Heart right ventricle (tissue), 16 donors: ENCODE results near the gene SIGLEC7. TPM values are rescaled to one million over a fixed set of nuclear protein-coding genes. Genes with fewer than 3 reads are reported as not detected.

Source experiments
- ATAC-seq, 8 donors: fragments of 200-7000 bp; cut with Tn5 transposase; one replicate each; pipeline ENCODE4 v1.9.1; 2020; ENCODE audit warnings: mild to moderate bottlenecking in 8 of 8, moderate library complexity in 8 of 8, moderate number of reproducible peaks in 1 of 8
- DNase-seq, 2 donors: peaks; one replicate each; pipeline ENCODE4 v3.0.0-alpha.2; 2020
- H3K27ac ChIP-seq, 10 donors: fragments of 200-600 bp; sonication (generic) in 2 of 10; one replicate each; pipeline versions ENCODE4 v1.5.0 to v1.8.0; 2020 to 2022; ENCODE audit warnings: mild to moderate bottlenecking in 3 of 10
- H3K27me3 ChIP-seq, 7 donors: fragments of 200-600 bp; one replicate each; pipeline ENCODE4 v1.8.0; 2021 to 2022; ENCODE audit warnings: mild to moderate bottlenecking in 2 of 7
- H3K36me3 ChIP-seq, 9 donors: fragments of 200-600 bp; sonication (generic) in 1 of 9; one replicate each; pipeline versions ENCODE4 v1.5.0 to v1.8.0; 2020 to 2022; ENCODE audit warnings: mild to moderate bottlenecking in 2 of 9
- H3K4me1 ChIP-seq, 9 donors: fragments of 200-600 bp; sonication (generic) in 1 of 9; one replicate each; pipeline versions ENCODE4 v1.5.0 to v1.8.0; 2020 to 2022; ENCODE audit warnings: mild to moderate bottlenecking in 4 of 9
- H3K4me3 ChIP-seq, 10 donors: fragments of 200-600 bp; sonication (generic) in 2 of 10; one replicate each; pipeline versions ENCODE4 v1.5.0 to v1.8.0; 2020 to 2022; ENCODE audit warnings: mild to moderate bottlenecking in 7 of 10, moderate library complexity in 2 of 10
- H3K9me3 ChIP-seq, 11 donors: fragments of 200-600 bp in 10 of 11; sonication (generic) in 2 of 11; one replicate each; pipeline versions ENCODE4 v1.5.0 to v1.8.0; 2013 to 2022; ENCODE audit warnings: mild to moderate bottlenecking in 2 of 11, control low read depth in 1 of 11, moderate library complexity in 1 of 11
- WGBS, 2 donors: extraction: QIAGEN DNeasy Blood & Tissue Kit; methylation state at CpG; one replicate each; pipeline ENCODE4 v1.1.7; 2013; ENCODE audit warnings: inconsistent platforms in 1 of 2; 5-methylcytosine and 5-hydroxymethylcytosine counted together
- intact Hi-C, 10 donors: fragments of 100-400 bp; cut with DNase I; formaldehyde crosslinking; loops; one replicate each; pipeline versions ENCODE4 v1.11.1 to v1.14.2; 2022
- polyA plus RNA-seq, 2 donors: library from polyadenylated mRNA; stranded (reverse); fragments of 200-250 nt; gene quantifications; one replicate each; pipeline ENCODE4 v1.2.3, GENCODE V29; 2013
- total RNA-seq, 10 donors: library from RNA; stranded (reverse); fragmentation: NEBNext Ultra II Directional in 3 of 10; extraction: Animal tissue kit (Norgen Biotek cat#: 25700) in 3 of 10; gene quantifications; one replicate each; pipeline versions ENCODE4 v1.2.1 to v1.2.4, GENCODE V29; 2021 to 2023
- TF ChIP-seq, protein P1 (sequence below), 9 donors: fragments of 200-600 bp; sonication (generic) in 2 of 9; IDR thresholded peaks; one replicate each; pipeline versions ENCODE4 v1.5.0 to v1.8.0; 2021 to 2022; ENCODE audit warnings: antibody characterized with exemption in 9 of 9, mild to moderate bottlenecking in 5 of 9, moderate library complexity in 1 of 9
- donor health status: Arrhythmogenic right ventricular cardiomyopathy.
- donor health status: ischemic (EF 13 %, LVEDD 7.1; RV severe dilation, severe dysfunction).
- donor health status: healthy with polysubstance abuse.
- donor health status: DM: no; HTN: yes; CAD: no.
- donor health status: DM: no; HTN: no; CAD: no.
- donor health status: ischemic (EF 25% LVEDD 6.9; RV normal size, moderate dysfunction).
- donor health status: ischemic (EF 25% LVEDD 5.7; RV mildly dilated, moderate dysfunction).
- donor health status: healthy.
- donor health status: DM: yes; HTN: yes; CAD: no.
- donor health status: Ischemic cardiomyopathy.
- donor health status: ischemic (EF 35%, LVEDD 5.7; RV mildly dilated, moderate dysfunction).
- donor health status: nonischemic (EF 11% LVEDD 7.7; RV severe dilation, severe dysfunction).
- donor health status: DM: yes; HTN: yes; CAD: no.
- donor health status: PGD.
- donor health status: ischemic (EF 29% LVEDD 5.4; RV normal size, mild dysfunction).
- donor health status: nonischemic (EF 23%, LVEDD 6.1; RV moderate dilation, normal function).

Gene SIGLEC7
- total and polyA plus RNA-seq, 12 donors, result 0.15 to 2.9 (median 0.65) TPM; not detected in 2

DNA sequence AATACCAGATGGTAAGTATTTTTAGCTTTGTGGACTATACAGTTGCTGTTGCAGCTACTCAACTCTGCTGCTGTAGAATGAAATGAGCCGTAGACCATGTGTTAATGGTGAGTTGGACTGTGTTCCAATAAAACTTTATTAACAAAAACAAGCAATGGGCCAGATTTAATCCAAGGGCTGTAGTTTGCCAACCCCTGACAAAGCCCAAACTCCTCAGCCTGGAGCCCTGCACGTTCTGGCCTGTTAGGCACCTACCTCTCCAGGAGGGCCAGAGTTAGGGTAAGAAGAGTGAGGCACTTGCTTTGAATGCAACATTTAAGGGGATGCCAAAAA lies 46.1 kb downstream of the SIGLEC7 start:
- Histone ChIP-seq H3K36me3 (no peaks in the 10 kb centered on the region), H3K27me3 (peaks cover 0 to 35% (median 31%) of the 10 kb centered on the region in 7 donors), H3K4me1 (peaks cover 0 to 4% (median 0%) of the 10 kb centered on the region in 9 donors), H3K27ac (no peak overlapping the region), H3K9me3 (no peaks in the 10 kb centered on the region), H3K4me3 (no peak overlapping the region)
- TF ChIP-seq, protein P1, sequence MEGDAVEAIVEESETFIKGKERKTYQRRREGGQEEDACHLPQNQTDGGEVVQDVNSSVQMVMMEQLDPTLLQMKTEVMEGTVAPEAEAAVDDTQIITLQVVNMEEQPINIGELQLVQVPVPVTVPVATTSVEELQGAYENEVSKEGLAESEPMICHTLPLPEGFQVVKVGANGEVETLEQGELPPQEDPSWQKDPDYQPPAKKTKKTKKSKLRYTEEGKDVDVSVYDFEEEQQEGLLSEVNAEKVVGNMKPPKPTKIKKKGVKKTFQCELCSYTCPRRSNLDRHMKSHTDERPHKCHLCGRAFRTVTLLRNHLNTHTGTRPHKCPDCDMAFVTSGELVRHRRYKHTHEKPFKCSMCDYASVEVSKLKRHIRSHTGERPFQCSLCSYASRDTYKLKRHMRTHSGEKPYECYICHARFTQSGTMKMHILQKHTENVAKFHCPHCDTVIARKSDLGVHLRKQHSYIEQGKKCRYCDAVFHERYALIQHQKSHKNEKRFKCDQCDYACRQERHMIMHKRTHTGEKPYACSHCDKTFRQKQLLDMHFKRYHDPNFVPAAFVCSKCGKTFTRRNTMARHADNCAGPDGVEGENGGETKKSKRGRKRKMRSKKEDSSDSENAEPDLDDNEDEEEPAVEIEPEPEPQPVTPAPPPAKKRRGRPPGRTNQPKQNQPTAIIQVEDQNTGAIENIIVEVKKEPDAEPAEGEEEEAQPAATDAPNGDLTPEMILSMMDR (IDR thresholded peaks at IDR 0.05), result no peak
- ATAC-seq (no peak), DNase-seq (no peak)
- 71 to 83% methylated on average over 2 of the region's 2 CpGs for WGBS, 2 donors
- intact Hi-C loops, result no loop called here

DNA sequence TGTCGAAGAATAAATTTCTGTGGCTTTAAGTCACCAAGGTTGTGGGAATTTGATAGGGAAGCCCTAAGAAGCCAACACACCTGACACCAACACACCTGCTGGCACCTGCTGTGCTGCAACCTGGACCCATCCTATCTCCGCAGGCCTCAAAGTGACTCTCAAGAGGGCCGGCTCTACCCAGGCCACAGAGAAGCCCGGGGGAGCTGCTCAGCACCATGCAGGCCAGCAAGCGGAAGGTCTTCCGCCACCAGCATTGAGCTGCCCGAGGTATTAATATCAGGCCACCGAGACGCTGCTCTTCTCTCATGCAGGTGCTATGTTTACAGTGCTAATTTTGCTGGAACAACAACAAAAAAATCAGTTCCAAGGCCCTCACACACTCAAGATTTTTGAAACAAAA lies 50.6 kb downstream of the SIGLEC7 start:
- no peak overlapping the region for H3K4me3 ChIP-seq
- TF ChIP-seq, protein P1 (IDR thresholded peaks at IDR 0.05), result no peak
- no peak for DNase-seq
- intact Hi-C loops, result no loop called here
- H3K27me3 ChIP-seq, result peaks cover 0 to 19% (median 4%) of the 10 kb centered on the region in 7 donors
- no peak for ATAC-seq
- H3K27ac ChIP-seq, result no peak overlapping the region
- H3K9me3 ChIP-seq, result no peaks in the 10 kb centered on the region
- 85 to 87% methylated on average over 9 of the region's 9 CpGs for whole genome bisulfite sequencing, 2 donors
- no peaks in the 10 kb centered on the region for H3K36me3 ChIP-seq
- no peaks in the 10 kb centered on the region for H3K4me1 ChIP-seq

DNA sequence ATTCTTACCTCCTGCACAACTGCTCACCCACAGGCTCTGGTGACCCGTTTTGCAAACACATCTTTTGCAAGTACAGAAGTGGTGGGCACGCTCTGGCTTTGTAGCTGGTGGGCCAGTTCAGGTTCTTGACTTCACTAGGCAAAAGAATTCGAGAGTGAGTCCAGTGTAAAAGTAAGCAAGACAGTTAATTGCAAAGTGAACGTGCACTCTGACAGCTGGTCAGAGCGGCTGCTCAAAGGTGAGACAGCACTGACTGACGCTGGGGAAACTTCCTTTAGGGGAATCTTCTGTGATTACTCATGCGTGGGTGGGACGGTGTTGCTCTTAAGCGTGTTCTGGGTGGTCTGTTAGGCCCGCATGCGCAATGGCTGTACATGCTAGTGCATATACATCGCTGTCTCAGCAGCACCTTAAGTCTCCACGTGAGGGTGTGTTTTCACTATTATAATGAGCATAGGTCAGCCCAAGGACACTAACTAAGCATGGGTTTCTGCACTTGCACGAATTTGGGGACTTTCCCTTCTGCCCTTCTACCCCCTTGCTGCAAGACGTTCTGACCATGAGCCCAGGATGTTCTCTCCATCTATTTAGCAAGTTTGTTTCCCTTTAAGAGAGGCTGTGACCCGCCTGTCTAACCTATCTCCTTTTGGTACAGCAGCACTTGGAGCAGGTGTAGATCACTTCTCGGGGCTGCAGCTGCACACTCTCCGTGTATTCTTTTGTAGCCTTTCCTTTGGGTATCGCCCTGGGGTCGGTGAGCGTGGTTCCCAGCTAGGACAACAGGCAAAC lies 52.6 kb downstream of the SIGLEC7 start:
- TF ChIP-seq, protein P1 (IDR thresholded peaks at IDR 0.05), result no peak
- intact Hi-C loops, result no loop called here
- DNase-seq (no peak), ATAC-seq (peak in 1 of 8 donors; percentile 34)
- H3K27ac ChIP-seq, result no peak overlapping the region
- H3K36me3 ChIP-seq, result no peaks in the 10 kb centered on the region
- H3K4me1 ChIP-seq, result no peaks in the 10 kb centered on the region
- H3K27me3 ChIP-seq, result peaks cover 0 to 32% (median 21%) of the 10 kb centered on the region in 7 donors
- 61 to 65% methylated on average over 18 to 20 of the region's 21 CpGs for WGBS, 2 donors
- no peak overlapping the region for H3K4me3 ChIP-seq
- H3K9me3 ChIP-seq, result no peaks in the 10 kb centered on the region

DNA sequence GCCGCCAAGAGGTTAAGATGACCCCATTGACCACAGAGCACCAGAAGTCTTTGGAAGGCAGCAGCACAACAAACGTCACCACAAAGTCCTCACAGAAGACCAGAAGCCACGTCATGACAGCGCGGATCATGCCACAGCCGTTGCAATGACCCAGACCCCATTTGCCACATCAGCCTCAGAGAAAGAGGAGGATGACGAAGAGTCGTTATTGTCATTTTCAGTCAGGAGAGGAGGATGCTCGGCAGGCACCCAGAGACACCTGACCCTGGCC lies 53.1 kb downstream of the SIGLEC7 start:
- Histone ChIP-seq H3K36me3 (no peaks in the 10 kb centered on the region), H3K27ac (no peak overlapping the region), H3K27me3 (peaks cover 0 to 38% (median 27%) of the 10 kb centered on the region in 7 donors), H3K4me3 (no peak overlapping the region), H3K4me1 (no peaks in the 10 kb centered on the region), H3K9me3 (no peaks in the 10 kb centered on the region)
- TF ChIP-seq, protein P1 (IDR thresholded peaks at IDR 0.05), result no peak
- no peak for ATAC-seq
- 85 to 87% methylated on average over 9 of the region's 9 CpGs for WGBS, 2 donors
- no peak for DNase-seq
- intact Hi-C loops, result no loop called here
